ENCODE results near the gene ZIC3.

DNA sequence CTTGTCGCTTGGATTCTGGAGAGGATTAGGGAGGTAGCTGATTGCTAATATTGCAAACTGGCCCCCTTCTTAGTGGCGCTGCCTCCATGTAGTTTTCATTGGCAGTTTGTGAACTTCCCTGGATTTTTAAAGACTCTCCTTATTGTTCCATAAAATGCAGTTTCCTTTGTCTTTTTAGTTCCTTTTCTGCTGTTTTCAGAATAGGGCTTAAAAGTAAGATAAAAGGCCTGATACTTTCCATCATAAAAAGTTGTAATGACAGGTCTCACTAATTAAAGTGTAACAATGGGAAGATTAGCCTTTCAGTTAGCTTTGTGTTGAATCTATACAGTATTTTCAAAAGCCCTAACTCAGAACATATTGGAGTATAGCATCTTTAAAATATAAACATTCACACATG lies 21.2 kb downstream of the ZIC3 start:
- TF ChIP-seq, protein P1, sequence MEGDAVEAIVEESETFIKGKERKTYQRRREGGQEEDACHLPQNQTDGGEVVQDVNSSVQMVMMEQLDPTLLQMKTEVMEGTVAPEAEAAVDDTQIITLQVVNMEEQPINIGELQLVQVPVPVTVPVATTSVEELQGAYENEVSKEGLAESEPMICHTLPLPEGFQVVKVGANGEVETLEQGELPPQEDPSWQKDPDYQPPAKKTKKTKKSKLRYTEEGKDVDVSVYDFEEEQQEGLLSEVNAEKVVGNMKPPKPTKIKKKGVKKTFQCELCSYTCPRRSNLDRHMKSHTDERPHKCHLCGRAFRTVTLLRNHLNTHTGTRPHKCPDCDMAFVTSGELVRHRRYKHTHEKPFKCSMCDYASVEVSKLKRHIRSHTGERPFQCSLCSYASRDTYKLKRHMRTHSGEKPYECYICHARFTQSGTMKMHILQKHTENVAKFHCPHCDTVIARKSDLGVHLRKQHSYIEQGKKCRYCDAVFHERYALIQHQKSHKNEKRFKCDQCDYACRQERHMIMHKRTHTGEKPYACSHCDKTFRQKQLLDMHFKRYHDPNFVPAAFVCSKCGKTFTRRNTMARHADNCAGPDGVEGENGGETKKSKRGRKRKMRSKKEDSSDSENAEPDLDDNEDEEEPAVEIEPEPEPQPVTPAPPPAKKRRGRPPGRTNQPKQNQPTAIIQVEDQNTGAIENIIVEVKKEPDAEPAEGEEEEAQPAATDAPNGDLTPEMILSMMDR (IDR thresholded peaks at IDR 0.05; ENCODE audit: borderline replicate concordance, extremely low read depth, low read length, poor library complexity, severe bottlenecking): no peak
- no peak for TF ChIP-seq EZH2 (IDR thresholded peaks at IDR 0.05; ENCODE audit: borderline replicate concordance, low read depth, low read length, severe bottlenecking)

Data from DND-41 (cell line).